GM12878 (cell line): ENCODE data around the gene ARRDC5. TPM values are rescaled to one million over a fixed set of nuclear protein-coding genes. Genes with fewer than 3 reads are reported as not detected.
A peak's percentile ranks its signal among the peaks of the same experiment; 100 is the strongest.

Experiments
- ATF7 ChIP-seq: fragments of 450-650 bp; IDR thresholded peaks from 2 replicates; pipeline ENCODE4 v1.6.1; 2016; ENCODE audit warnings: low read depth, mild to moderate bottlenecking
- CHD2 ChIP-seq: IDR thresholded peaks from 2 replicates; pipeline ENCODE4 v1.6.1; 2011; ENCODE audit warnings: low read depth, low read length, improper control_type of control experiment, borderline replicate concordance
- ETV6 ChIP-seq, 2 experiments: fragments of 450-650 bp in 1 of 2; IDR thresholded peaks in 1 of 2; conservative IDR thresholded peaks in 1 of 2; 2 replicates each; pipeline ENCODE4 v1.6.1; 2014; ENCODE audit warnings: antibody characterized with exemption in 1 of 2, borderline replicate concordance in 1 of 2, low read depth in 1 of 2, mild to moderate bottlenecking in 1 of 2, moderate library complexity in 1 of 2
- FOXK2 ChIP-seq: fragments of 450-650 bp; IDR thresholded peaks from 2 replicates; pipeline ENCODE4 v1.6.1; 2017; ENCODE audit warnings: mild to moderate bottlenecking, moderate library complexity
- MEF2A ChIP-seq: IDR thresholded peaks from 2 replicates; pipeline ENCODE4 v1.6.1; 2011; ENCODE audit warnings: low read depth, mild to moderate bottlenecking, low read length, moderate library complexity; ENCODE audit not compliant: insufficient read depth
- NFYB ChIP-seq: IDR thresholded peaks from 2 replicates; pipeline ENCODE4 v1.6.1; 2011; ENCODE audit warnings: low read depth, mild to moderate bottlenecking, low read length, improper control_type of control experiment, moderate library complexity; ENCODE audit not compliant: insufficient read depth
- SMAD1 ChIP-seq: fragments of 450-650 bp; IDR thresholded peaks from 2 replicates; pipeline ENCODE4 v1.6.1; 2018; ENCODE audit warnings: mild to moderate bottlenecking, low read depth; ENCODE audit not compliant: partially characterized antibody
- SREBF2 ChIP-seq: IDR thresholded peaks from 2 replicates; pipeline ENCODE4 v1.6.1; 2012; ENCODE audit warnings: mild to moderate bottlenecking, low read length
- TAF1 ChIP-seq: IDR thresholded peaks from 2 replicates; pipeline ENCODE4 v1.6.1; 2011; ENCODE audit warnings: mild to moderate bottlenecking, low read depth, low read length, borderline replicate concordance
- polyA plus RNA-seq, 11 experiments: library from polyadenylated mRNA; depleted of rRNA in 4 of 11; unstranded in 6 of 11; stranded (reverse) in 5 of 11; fragments of >200 nt; fragmentation: Nextera tagmentation in 4 of 11; fragmentation: Illumina TruSeq in 1 of 11; extraction: Ambion mirVana in 4 of 11; extraction: Trizol in 1 of 11; gene quantifications; 1 replicate in 1 of 11; 2 replicates in 10 of 11; pipeline versions ENCODE4 v1.2.1 to v1.2.3, GENCODE V29; 2011 to 2016; ENCODE audit warnings: inconsistent platforms in 2 of 11, missing spikeins in 2 of 11, low read depth in 1 of 11
- total RNA-seq, 4 experiments: library from RNA; depleted of rRNA in 3 of 4; stranded (reverse); fragments of >200 nt in 3 of 4; fragmentation: Illumina TruSeq in 1 of 4; extraction: Trizol in 1 of 4; gene quantifications; 2 replicates each; pipeline versions ENCODE4 v1.2.1 to v1.2.3, GENCODE V29; 2013 to 2021
- TF ChIP-seq, protein P1 (sequence below): fragments of 450-650 bp; IDR thresholded peaks from 2 replicates; pipeline ENCODE4 v1.6.1; 2017; ENCODE audit warnings: mild to moderate bottlenecking, low read depth, inconsistent platforms; ENCODE audit not compliant: poor library complexity, severe bottlenecking
- TF ChIP-seq, protein P2 (sequence below): fragments of 450-650 bp; IDR thresholded peaks from 2 replicates; pipeline ENCODE4 v1.6.1; 2014; ENCODE audit warnings: mild to moderate bottlenecking
- TF ChIP-seq, protein P3 (sequence below): IDR thresholded peaks from 2 replicates; pipeline ENCODE4 v1.6.1; 2012; ENCODE audit warnings: improper control_type of control experiment, low read depth, low read length; ENCODE audit not compliant: insufficient replicate concordance
- TF ChIP-seq, protein P4 (sequence below): IDR thresholded peaks from 2 replicates; pipeline ENCODE4 v1.6.1; 2011; ENCODE audit warnings: borderline replicate concordance, low read depth, mild to moderate bottlenecking, moderate library complexity, mixed read lengths, low read length; ENCODE audit not compliant: insufficient read depth; ENCODE audit errors: extremely low read length
- TF ChIP-seq, protein P5 (sequence below), 3 experiments: IDR thresholded peaks in 2 of 3; conservative IDR thresholded peaks in 1 of 3; 2 replicates each; pipeline ENCODE4 v1.5.1; 2011; ENCODE audit warnings: low read depth in 3 of 3, low read length in 3 of 3, mild to moderate bottlenecking in 3 of 3, control low read depth in 2 of 3, moderate library complexity in 2 of 3, inconsistent platforms in 1 of 3, mixed read lengths in 1 of 3; ENCODE audit not compliant: control insufficient read depth in 2 of 3, insufficient read depth in 1 of 3; ENCODE audit errors: extremely low read depth in 1 of 3

ARRDC5 gene
- total and polyA plus RNA-seq, 10 of the 15 experiments (the other 5 are each of a cell fraction or from before 2014, with no cell fraction given): 0.03 to 0.38 (median 0.12) TPM; not detected in 2

DNA sequence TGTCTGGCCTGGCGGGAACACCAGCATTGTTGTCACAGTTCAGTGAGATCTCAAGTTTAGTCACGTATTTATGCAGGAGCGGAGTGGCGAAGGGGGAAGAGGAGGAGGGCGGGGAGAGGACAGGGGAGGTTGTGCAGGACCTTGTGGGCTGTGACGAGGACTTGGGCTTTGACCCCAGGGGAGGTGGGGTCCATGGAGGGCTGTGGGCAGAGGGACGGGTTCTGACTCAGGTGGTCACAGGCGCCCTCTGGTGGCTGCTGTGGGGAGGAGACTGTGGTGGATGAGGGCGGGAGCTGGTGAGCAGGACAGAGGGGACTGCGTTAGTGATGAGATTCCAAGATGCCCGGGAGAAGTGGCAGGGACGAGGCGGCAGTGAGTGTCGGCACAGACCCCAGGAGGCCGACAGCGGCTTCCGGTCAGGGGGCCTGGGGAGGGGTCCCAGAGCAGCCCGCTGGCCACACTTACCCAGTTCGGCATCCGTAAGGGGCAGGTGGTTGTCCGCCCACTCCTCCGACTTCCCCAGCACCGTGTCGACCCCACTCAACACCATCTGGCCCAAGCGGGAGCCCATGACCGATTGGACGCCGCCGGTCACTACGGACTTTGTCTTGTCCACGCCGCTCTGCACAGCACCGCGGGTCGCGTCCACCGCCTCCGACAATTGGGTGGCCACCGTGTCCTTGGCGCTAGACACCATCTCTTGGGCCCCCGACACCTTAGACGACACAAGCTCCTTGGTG, 51.0 kb downstream of the ARRDC5 start (continued):
- TF ChIP-seq, protein P1, sequence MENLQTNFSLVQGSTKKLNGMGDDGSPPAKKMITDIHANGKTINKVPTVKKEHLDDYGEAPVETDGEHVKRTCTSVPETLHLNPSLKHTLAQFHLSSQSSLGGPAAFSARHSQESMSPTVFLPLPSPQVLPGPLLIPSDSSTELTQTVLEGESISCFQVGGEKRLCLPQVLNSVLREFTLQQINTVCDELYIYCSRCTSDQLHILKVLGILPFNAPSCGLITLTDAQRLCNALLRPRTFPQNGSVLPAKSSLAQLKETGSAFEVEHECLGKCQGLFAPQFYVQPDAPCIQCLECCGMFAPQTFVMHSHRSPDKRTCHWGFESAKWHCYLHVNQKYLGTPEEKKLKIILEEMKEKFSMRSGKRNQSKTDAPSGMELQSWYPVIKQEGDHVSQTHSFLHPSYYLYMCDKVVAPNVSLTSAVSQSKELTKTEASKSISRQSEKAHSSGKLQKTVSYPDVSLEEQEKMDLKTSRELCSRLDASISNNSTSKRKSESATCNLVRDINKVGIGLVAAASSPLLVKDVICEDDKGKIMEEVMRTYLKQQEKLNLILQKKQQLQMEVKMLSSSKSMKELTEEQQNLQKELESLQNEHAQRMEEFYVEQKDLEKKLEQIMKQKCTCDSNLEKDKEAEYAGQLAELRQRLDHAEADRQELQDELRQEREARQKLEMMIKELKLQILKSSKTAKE: no peak
- TF ChIP-seq, protein P2, sequence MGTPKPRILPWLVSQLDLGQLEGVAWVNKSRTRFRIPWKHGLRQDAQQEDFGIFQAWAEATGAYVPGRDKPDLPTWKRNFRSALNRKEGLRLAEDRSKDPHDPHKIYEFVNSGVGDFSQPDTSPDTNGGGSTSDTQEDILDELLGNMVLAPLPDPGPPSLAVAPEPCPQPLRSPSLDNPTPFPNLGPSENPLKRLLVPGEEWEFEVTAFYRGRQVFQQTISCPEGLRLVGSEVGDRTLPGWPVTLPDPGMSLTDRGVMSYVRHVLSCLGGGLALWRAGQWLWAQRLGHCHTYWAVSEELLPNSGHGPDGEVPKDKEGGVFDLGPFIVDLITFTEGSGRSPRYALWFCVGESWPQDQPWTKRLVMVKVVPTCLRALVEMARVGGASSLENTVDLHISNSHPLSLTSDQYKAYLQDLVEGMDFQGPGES: peak; percentile 38; the same call in 1 of the 2 replicates
- TF ChIP-seq, protein P3, sequence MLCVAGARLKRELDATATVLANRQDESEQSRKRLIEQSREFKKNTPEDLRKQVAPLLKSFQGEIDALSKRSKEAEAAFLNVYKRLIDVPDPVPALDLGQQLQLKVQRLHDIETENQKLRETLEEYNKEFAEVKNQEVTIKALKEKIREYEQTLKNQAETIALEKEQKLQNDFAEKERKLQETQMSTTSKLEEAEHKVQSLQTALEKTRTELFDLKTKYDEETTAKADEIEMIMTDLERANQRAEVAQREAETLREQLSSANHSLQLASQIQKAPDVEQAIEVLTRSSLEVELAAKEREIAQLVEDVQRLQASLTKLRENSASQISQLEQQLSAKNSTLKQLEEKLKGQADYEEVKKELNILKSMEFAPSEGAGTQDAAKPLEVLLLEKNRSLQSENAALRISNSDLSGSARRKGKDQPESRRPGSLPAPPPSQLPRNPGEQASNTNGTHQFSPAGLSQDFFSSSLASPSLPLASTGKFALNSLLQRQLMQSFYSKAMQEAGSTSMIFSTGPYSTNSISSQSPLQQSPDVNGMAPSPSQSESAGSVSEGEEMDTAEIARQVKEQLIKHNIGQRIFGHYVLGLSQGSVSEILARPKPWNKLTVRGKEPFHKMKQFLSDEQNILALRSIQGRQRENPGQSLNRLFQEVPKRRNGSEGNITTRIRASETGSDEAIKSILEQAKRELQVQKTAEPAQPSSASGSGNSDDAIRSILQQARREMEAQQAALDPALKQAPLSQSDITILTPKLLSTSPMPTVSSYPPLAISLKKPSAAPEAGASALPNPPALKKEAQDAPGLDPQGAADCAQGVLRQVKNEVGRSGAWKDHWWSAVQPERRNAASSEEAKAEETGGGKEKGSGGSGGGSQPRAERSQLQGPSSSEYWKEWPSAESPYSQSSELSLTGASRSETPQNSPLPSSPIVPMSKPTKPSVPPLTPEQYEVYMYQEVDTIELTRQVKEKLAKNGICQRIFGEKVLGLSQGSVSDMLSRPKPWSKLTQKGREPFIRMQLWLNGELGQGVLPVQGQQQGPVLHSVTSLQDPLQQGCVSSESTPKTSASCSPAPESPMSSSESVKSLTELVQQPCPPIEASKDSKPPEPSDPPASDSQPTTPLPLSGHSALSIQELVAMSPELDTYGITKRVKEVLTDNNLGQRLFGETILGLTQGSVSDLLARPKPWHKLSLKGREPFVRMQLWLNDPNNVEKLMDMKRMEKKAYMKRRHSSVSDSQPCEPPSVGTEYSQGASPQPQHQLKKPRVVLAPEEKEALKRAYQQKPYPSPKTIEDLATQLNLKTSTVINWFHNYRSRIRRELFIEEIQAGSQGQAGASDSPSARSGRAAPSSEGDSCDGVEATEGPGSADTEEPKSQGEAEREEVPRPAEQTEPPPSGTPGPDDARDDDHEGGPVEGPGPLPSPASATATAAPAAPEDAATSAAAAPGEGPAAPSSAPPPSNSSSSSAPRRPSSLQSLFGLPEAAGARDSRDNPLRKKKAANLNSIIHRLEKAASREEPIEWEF: no peak
- TF ChIP-seq ATF7: peak; percentile 43; the same call in 1 of the 2 replicates
- TF ChIP-seq, protein P4, sequence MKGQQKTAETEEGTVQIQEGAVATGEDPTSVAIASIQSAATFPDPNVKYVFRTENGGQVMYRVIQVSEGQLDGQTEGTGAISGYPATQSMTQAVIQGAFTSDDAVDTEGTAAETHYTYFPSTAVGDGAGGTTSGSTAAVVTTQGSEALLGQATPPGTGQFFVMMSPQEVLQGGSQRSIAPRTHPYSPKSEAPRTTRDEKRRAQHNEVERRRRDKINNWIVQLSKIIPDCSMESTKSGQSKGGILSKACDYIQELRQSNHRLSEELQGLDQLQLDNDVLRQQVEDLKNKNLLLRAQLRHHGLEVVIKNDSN: no peak
- TF ChIP-seq CHD2: no peak
- TF ChIP-seq ETV6 (conservative IDR thresholded peaks at IDR 0.05 in 1 of 2, IDR thresholded peaks at IDR 0.05 in 1 of 2; ENCODE audit: borderline replicate concordance in 1 of 2, low read depth in 1 of 2): no peak
- no peak for TF ChIP-seq TAF1
- TF ChIP-seq SREBF2: no peak
- no peak for TF ChIP-seq MEF2A
- TF ChIP-seq FOXK2: no peak
- no peak for TF ChIP-seq SMAD1
- TF ChIP-seq, protein P5, sequence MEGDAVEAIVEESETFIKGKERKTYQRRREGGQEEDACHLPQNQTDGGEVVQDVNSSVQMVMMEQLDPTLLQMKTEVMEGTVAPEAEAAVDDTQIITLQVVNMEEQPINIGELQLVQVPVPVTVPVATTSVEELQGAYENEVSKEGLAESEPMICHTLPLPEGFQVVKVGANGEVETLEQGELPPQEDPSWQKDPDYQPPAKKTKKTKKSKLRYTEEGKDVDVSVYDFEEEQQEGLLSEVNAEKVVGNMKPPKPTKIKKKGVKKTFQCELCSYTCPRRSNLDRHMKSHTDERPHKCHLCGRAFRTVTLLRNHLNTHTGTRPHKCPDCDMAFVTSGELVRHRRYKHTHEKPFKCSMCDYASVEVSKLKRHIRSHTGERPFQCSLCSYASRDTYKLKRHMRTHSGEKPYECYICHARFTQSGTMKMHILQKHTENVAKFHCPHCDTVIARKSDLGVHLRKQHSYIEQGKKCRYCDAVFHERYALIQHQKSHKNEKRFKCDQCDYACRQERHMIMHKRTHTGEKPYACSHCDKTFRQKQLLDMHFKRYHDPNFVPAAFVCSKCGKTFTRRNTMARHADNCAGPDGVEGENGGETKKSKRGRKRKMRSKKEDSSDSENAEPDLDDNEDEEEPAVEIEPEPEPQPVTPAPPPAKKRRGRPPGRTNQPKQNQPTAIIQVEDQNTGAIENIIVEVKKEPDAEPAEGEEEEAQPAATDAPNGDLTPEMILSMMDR (IDR thresholded peaks at IDR 0.05 in 2 of 3, conservative IDR thresholded peaks at IDR 0.05 in 1 of 3; ENCODE audit: control insufficient read depth in 2 of 3, extremely low read depth in 1 of 3, insufficient read depth in 1 of 3, low read depth in 3 of 3, low read length in 3 of 3): peak; percentile 88 to 92 (median 88)
- TF ChIP-seq NFYB: no peak
